NCI-H2227 treated with DMSO at 0.1 percent for 48 hours (cell line): ENCODE measurements around the gene SERPINB11.
"Not testable (repeated sequence)": the region's sequence is repeated elsewhere in the genome, so short reads cannot be mapped to it uniquely, and the experiment has no call there.

ENCODE experiments used
- DNase-seq: peaks from one replicate; lab custom pipeline; 2025; lab: John Stamatoyannopoulos, UW

SERPINB11 gene

GRCh38 chr18:63730773-63731172, 28.0 kb downstream of the SERPINB11 start:
- no peak for DNase-seq

- DNase-seq = no peak
Measured at GRCh38 chr18:63731215-63731614, 28.5 kb downstream of the SERPINB11 start.

GRCh38 chr18:63736876-63737275, 34.1 kb downstream of the SERPINB11 start:
- DNase-seq = no peak

GRCh38 chr18:63741769-63742168, 39.0 kb downstream of the SERPINB11 start:
- DNase-seq = no peak

- DNase-seq = no peak
Measured at GRCh38 chr18:63747006-63747405, 44.2 kb downstream of the SERPINB11 start.

- no peak for DNase-seq
Measured at GRCh38 chr18:63749489-63749888, 46.7 kb downstream of the SERPINB11 start.

GRCh38 chr18:63752636-63753035, 49.9 kb downstream of the SERPINB11 start:
- no peak for DNase-seq

GRCh38 chr18:63753676-63754075, 50.9 kb downstream of the SERPINB11 start:
- no peak for DNase-seq

- DNase-seq = no peak
Measured at GRCh38 chr18:63757541-63757940, 54.8 kb downstream of the SERPINB11 start.

- no peak for DNase-seq
Measured at GRCh38 chr18:63758615-63759240, 56.0 kb downstream of the SERPINB11 start.

GRCh38 chr18:63759786-63760185, 57.0 kb downstream of the SERPINB11 start:
- DNase-seq = not testable (repeated sequence)

GRCh38 chr18:63762518-63762917, 59.8 kb downstream of the SERPINB11 start:
- DNase-seq = no peak

- no peak for DNase-seq
Measured at GRCh38 chr18:63763831-63764600, 61.3 kb downstream of the SERPINB11 start.

- DNase-seq = no peak
Measured at GRCh38 chr18:63765837-63766236, 63.1 kb downstream of the SERPINB11 start.
